Gastrocnemius medialis (tissue), 4 donors: Measurements from ENCODE around the gene GPR27. TPM values are rescaled to one million over a fixed set of nuclear protein-coding genes. Genes with fewer than 3 reads are reported as not detected.

Experiments used
- ATAC-seq, 2 donors: fragments of 150-250 bp; one replicate each; pipeline ENCODE4 v1.9.1; 2016
- DNase-seq, 2 donors: peaks; one replicate each; pipeline ENCODE4 v3.0.0-alpha.2; 2019
- H3K27ac ChIP-seq, 4 donors: fragments of 200-600 bp; sonication (generic); 1 replicate in 1 of 4; 2 replicates in 3 of 4; pipeline ENCODE4 v1.5.1; 2016 to 2018; ENCODE audit warnings: mild to moderate bottlenecking in 2 of 4, moderate library complexity in 1 of 4
- H3K27me3 ChIP-seq, 3 donors: fragments of 200-600 bp; sonication (generic) in 2 of 3; 1 replicate in 1 of 3; 2 replicates in 2 of 3; pipeline versions ENCODE4 v1.5.1 to v1.6.0; 2016 to 2019; ENCODE audit warnings: mild to moderate bottlenecking in 1 of 3, moderate library complexity in 1 of 3
- H3K36me3 ChIP-seq, 2 donors: fragments of 200-600 bp; sonication (generic) in 1 of 2; one replicate each; pipeline ENCODE4 v1.5.1; 2017 to 2018
- H3K4me1 ChIP-seq, 2 donors: fragments of 200-600 bp; sonication (generic) in 1 of 2; one replicate each; pipeline ENCODE4 v1.5.1; 2016 to 2017; ENCODE audit warnings: mild to moderate bottlenecking in 2 of 2
- H3K4me3 ChIP-seq, 4 donors: fragments of 200-600 bp; sonication (generic) in 3 of 4; 1 replicate in 1 of 4; 2 replicates in 3 of 4; pipeline ENCODE4 v1.5.1; 2016 to 2019; ENCODE audit warnings: mild to moderate bottlenecking in 2 of 4
- H3K9me3 ChIP-seq, 3 donors: fragments of 200-600 bp; sonication (generic) in 2 of 3; 1 replicate in 1 of 3; 2 replicates in 2 of 3; pipeline ENCODE4 v1.5.1; 2016 to 2019
- POLR2A ChIP-seq, 2 donors: fragments of 450-650 bp; IDR thresholded peaks; one replicate each; pipeline ENCODE4 v1.6.1; 2017; ENCODE audit warnings: antibody characterized with exemption in 2 of 2, mild to moderate bottlenecking in 2 of 2, moderate library complexity in 2 of 2
- in situ Hi-C, 4 donors: fragments of 200-750 bp; cut with MboI; loops; one replicate each; pipeline versions ENCODE4 v1.15.0 to v1.8.0; 2017; ENCODE audit warnings: low sequenced_read_pairs in 4 of 4
- intact Hi-C: fragments of 100-400 bp; cut with DNase I; formaldehyde crosslinking; loops from one replicate; pipeline ENCODE4 v1.15.1; 2023; ENCODE audit warnings: low total_unique reads
- total RNA-seq, 4 donors: library from RNA; depleted of rRNA; stranded (reverse); fragments of >200 nt; gene quantifications; one replicate each; pipeline versions ENCODE4 v1.1.0 to v1.2.3, GENCODE V29; 2016
- TF ChIP-seq, protein P1 (sequence below), 5 experiments: fragments of 450-650 bp in 3 of 5; fragments of 200-600 bp in 2 of 5; sonication (generic) in 2 of 5; IDR thresholded peaks in 4 of 5; conservative IDR thresholded peaks in 1 of 5; 1 replicate in 4 of 5; 2 replicates in 1 of 5; pipeline ENCODE4 v1.5.1; 2016 to 2019; ENCODE audit warnings: antibody characterized with exemption in 5 of 5, mild to moderate bottlenecking in 3 of 5, moderate library complexity in 3 of 5

GPR27 gene
- total RNA-seq, 4 donors from 2014 or later = 0.20 to 0.69 (median 0.39) TPM; not detected in 1

DNA sequence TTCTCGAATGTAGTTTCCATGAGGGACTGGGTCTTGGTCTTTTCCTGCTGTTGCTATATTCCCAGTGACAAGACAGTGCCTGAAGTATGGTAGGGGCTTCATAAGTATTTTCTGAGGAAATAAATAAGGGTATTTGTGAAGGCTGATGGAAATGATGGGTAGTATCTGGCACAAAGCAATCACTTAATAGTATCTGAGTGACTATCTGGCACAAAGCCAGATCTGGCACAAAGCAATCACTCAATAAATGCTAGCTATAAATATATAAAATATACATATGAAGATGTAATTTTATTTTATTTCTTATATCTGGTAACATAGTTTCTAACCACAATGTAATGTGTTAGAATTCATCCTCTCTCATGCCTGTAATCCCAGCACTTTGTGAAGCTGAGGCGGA, 52.0 kb downstream of the GPR27 start:
- ATAC-seq (no peak), DNase-seq (no peak)
- intact Hi-C loops (no loop called here), in situ Hi-C loops (no loop called here)
- H3K27me3 ChIP-seq = no peaks in the 10 kb centered on the region
- no peaks in the 10 kb centered on the region for H3K9me3 ChIP-seq
- no peak overlapping the region for H3K27ac ChIP-seq
- no peak overlapping the region for H3K4me3 ChIP-seq
- TF ChIP-seq, protein P1, sequence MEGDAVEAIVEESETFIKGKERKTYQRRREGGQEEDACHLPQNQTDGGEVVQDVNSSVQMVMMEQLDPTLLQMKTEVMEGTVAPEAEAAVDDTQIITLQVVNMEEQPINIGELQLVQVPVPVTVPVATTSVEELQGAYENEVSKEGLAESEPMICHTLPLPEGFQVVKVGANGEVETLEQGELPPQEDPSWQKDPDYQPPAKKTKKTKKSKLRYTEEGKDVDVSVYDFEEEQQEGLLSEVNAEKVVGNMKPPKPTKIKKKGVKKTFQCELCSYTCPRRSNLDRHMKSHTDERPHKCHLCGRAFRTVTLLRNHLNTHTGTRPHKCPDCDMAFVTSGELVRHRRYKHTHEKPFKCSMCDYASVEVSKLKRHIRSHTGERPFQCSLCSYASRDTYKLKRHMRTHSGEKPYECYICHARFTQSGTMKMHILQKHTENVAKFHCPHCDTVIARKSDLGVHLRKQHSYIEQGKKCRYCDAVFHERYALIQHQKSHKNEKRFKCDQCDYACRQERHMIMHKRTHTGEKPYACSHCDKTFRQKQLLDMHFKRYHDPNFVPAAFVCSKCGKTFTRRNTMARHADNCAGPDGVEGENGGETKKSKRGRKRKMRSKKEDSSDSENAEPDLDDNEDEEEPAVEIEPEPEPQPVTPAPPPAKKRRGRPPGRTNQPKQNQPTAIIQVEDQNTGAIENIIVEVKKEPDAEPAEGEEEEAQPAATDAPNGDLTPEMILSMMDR (IDR thresholded peaks at IDR 0.05 in 4 of 5, conservative IDR thresholded peaks at IDR 0.05 in 1 of 5) = no peak
- TF ChIP-seq POLR2A (IDR thresholded peaks at IDR 0.05) = no peak
- no peaks in the 10 kb centered on the region for H3K4me1 ChIP-seq
- no peaks in the 10 kb centered on the region for H3K36me3 ChIP-seq

Other genes starting within 250 kb of the GPR27 start
- 10 to 100 TPM; 13.2 to 46.6 (median 29.2) TPM for gene FOXP1, start 170.1 kb upstream of the GPR27 start, total RNA-seq
- gene EIF4E3, start 28.5 kb upstream of the GPR27 start, total RNA-seq = 10 to 100 TPM; 25.0 to 51.0 (median 42.8) TPM
- gene PROK2, start 31.3 kb downstream of the GPR27 start, total RNA-seq = under 1 TPM in 1 of 4 donors, not detected in 3; 0.33 TPM